T-helper 2 cell treated with Interferon-gamma antibody and Interleukin-4, amounts not matched to agents 5 μg/mL and 100 μg/mL, for 36 hours (primary cell): ENCODE data around the gene CDH18.

ENCODE experiments used
- DNase-seq: peaks from one replicate; pipeline ENCODE4 v3.0.0; 2021; ENCODE audit warnings: low spot score
- H3K27ac Mint-ChIP-seq: one replicate; pipeline ENCODE4 v1.8.0; 2021; ENCODE audit warnings: mild to moderate bottlenecking, mixed read lengths
- H3K27me3 Mint-ChIP-seq: one replicate; pipeline ENCODE4 v1.8.0; 2021; ENCODE audit warnings: low read depth, mixed read lengths
- H3K36me3 Mint-ChIP-seq: one replicate; pipeline ENCODE4 v1.8.0; 2021; ENCODE audit warnings: low read depth, mixed read lengths
- H3K4me1 Mint-ChIP-seq: one replicate; pipeline ENCODE4 v1.8.0; 2021; ENCODE audit warnings: low read depth, mixed read lengths
- H3K4me3 Mint-ChIP-seq: one replicate; pipeline ENCODE4 v1.8.0; 2022; ENCODE audit warnings: mild to moderate bottlenecking, moderate library complexity, mixed read lengths
- H3K9me3 Mint-ChIP-seq: one replicate; pipeline ENCODE4 v1.8.0; 2021; ENCODE audit warnings: mixed read lengths

Gene CDH18

DNA sequence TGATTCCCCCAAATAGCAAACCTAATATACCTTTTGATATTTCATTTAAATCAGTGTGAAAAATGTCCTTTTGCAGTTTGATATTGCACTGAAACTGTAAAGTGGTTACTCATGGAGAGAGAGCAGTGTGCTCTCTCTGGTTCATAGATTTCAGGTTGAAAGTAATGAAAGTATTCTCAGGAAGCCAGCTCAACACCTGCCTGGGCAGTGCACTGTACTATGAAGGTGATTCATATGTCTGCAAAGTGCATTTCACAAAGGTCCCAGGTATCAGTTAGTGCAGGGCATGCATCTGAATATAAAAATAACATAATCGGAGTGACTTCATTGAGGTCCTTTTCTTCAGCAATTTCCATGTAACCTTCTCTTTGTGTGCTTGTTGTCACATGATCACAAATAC lies 274.3 kb downstream of the CDH18 start:
- Mint-ChIP-seq H3K9me3 (peaks cover 10% of the 10 kb centered on the region), H3K4me3 (no peak overlapping the region), H3K27me3 (no peaks in the 10 kb centered on the region), H3K36me3 (no peaks in the 10 kb centered on the region), H3K27ac (no peak overlapping the region), H3K4me1 (no peaks in the 10 kb centered on the region)
- DNase-seq: no peak

DNA sequence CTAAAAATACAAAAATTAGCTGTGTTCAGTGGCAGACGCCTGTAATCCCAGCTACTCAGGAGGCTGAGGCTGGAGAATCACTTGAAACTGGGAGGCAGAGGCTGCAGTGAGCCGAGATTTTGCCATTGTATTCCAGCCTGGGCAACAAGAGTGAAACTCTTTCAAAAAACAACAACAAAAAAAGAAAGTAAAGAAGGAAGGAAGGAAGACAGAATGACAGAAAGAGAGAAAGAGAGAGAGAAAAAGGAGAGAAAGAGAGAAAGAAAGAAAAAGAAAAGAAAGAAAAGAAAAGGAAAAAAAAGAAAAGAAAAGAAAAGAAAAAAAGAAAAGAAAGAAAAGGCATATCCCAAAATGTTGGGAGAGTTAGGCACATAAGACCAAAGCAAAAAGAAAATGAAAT lies 278.6 kb downstream of the CDH18 start:
- Mint-ChIP-seq H3K36me3 (no peaks in the 10 kb centered on the region), H3K4me1 (no peaks in the 10 kb centered on the region), H3K4me3 (no peak overlapping the region), H3K27ac (no peak overlapping the region), H3K27me3 (no peaks in the 10 kb centered on the region), H3K9me3 (peaks cover 16% of the 10 kb centered on the region)
- no peak for DNase-seq

DNA sequence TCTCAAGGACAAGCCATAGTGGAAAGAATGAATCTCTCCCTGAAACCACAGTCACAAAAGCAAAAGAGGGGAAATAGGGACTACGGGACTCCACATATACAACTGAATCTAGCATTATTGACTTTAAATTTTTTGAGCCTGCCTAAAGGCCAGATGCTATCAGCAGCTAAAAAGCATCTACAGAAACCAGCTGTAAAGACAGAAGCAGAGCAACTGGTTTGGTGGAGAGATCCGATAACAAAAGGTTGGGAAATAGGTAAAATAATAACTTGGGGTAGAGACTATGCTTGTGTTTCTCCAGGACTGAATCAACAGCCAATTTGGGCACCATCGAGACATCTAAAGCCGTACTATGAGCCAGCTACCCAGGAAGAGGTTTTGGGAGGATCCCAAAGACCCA lies 281.2 kb downstream of the CDH18 start:
- Mint-ChIP-seq H3K4me3 (no peak overlapping the region), H3K36me3 (no peaks in the 10 kb centered on the region), H3K27me3 (no peaks in the 10 kb centered on the region), H3K27ac (no peak overlapping the region), H3K4me1 (no peaks in the 10 kb centered on the region), H3K9me3 (peaks cover 26% of the 10 kb centered on the region)
- no peak for DNase-seq

DNA sequence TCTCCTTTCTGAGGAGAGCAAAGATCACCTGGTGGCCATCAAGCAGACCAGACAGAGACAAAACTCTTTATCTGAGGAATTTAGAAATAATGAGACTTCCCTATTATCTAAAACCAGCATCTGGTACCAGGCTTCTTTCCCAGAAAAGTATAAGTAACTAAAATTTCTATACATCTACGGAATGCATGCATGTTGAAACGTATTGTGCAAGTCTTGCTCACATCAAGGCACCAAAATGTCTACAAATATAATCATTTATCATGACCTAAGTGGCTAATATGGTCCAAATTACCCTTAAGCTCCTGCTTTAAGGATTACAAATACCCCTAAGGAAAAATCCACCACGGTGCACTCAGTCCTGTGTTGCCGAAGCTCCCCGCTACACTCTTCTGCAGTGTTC lies 286.3 kb downstream of the CDH18 start:
- Mint-ChIP-seq H3K4me3 (no peak overlapping the region), H3K36me3 (no peaks in the 10 kb centered on the region), H3K27ac (no peak overlapping the region), H3K4me1 (no peaks in the 10 kb centered on the region), H3K9me3 (peaks cover 38% of the 10 kb centered on the region), H3K27me3 (no peaks in the 10 kb centered on the region)
- DNase-seq: no peak

DNA sequence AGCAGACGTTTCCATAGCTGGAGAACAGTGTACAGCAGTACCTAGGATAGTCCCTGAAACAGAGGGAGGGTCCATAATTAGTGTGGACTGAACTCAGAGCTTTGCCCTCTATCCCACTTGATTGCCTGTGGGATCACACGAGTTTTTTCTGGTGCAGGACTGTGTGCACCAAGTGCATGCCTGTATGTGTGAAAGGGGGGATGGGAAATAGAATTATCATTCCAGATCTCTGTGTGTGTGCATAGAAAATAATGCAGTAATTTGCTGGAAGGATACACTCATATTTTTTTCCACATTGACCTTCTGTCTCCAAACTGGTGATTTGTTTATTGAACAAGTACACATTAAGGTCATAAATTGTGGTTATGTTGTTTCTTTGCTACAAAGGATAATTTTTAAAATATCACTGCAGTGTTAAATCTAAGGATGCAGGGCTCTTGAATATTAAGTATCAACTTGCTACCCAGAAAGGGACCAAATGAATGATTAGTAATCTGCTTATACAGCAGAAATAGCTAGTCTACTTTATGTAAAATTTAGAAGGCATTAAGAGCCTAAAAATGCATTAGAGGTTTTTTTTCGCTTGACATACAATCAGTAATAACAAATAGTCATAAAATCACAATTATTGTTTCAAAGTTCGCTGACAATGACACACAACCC lies 292.9 kb downstream of the CDH18 start:
- Mint-ChIP-seq H3K4me3 (no peak overlapping the region), H3K27me3 (no peaks in the 10 kb centered on the region), H3K36me3 (no peaks in the 10 kb centered on the region), H3K27ac (no peak overlapping the region), H3K4me1 (no peaks in the 10 kb centered on the region), H3K9me3 (peaks cover 19% of the 10 kb centered on the region)
- no peak for DNase-seq

DNA sequence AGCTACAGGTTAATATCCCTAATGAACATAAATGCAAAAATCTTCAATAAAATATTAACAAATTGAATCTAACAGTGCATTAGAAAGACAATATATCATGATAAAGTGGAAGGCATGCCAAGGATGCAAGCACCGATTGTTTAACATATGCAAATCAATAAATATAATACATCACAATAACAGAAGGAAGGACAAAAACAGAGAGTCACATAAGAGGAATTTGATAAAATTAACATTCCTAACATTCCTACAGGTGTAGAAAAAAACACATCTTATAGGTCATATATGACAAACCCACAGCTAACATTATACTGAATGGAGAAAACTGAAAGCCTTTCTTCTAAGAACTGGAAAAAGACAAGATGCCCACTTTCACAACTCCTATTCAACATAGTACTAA lies 297.0 kb downstream of the CDH18 start:
- Mint-ChIP-seq H3K9me3 (peaks cover 37% of the 10 kb centered on the region), H3K4me1 (no peaks in the 10 kb centered on the region), H3K36me3 (no peaks in the 10 kb centered on the region), H3K27me3 (no peaks in the 10 kb centered on the region), H3K27ac (no peak overlapping the region), H3K4me3 (no peak overlapping the region)
- no peak for DNase-seq

DNA sequence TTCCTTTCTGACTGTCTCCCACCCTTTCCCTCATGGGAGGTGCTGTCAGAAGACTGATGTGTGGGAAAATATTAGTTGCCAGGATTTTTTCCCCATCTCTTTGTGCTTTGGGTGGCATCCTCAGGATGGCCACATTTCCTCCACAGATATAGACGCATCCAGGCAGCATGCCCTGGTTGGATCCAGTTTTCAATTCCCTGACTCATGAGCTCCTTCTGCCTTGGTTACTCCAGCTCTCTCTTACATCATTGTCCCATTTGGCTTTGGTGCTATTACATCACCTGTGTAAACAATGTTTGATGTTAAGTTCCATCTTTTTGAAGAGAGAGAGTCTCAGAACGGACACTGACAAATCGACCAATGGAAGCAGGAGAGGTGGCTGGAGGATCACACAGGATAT lies 302.5 kb downstream of the CDH18 start:
- Mint-ChIP-seq H3K4me3 (no peak overlapping the region), H3K4me1 (no peaks in the 10 kb centered on the region), H3K27ac (no peak overlapping the region), H3K9me3 (peaks cover 51% of the 10 kb centered on the region), H3K36me3 (no peaks in the 10 kb centered on the region), H3K27me3 (no peaks in the 10 kb centered on the region)
- DNase-seq: no peak

DNA sequence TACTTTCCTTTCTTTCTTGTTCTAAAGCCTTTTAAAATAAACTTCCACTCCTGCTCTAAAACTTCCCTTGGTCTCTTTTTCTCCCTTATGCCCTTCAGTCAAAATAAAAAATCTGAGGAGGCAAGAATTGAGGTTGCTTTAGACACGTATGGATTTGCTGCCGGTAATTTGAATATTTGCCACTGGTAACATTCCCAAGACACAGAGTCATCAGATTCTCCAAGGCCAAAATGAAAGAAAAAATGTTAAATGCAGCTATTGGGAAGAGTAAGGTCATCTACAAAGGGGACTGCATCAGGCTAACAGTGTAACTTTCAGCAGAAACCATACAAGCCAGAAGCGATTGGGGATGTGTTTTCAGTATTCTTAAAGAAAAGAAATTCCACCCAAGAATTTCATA lies 311.1 kb downstream of the CDH18 start:
- no peak for DNase-seq
- Mint-ChIP-seq H3K36me3 (no peaks in the 10 kb centered on the region), H3K9me3 (peaks cover 53% of the 10 kb centered on the region), H3K27me3 (no peaks in the 10 kb centered on the region), H3K4me1 (no peaks in the 10 kb centered on the region), H3K27ac (no peak overlapping the region), H3K4me3 (no peak overlapping the region)

DNA sequence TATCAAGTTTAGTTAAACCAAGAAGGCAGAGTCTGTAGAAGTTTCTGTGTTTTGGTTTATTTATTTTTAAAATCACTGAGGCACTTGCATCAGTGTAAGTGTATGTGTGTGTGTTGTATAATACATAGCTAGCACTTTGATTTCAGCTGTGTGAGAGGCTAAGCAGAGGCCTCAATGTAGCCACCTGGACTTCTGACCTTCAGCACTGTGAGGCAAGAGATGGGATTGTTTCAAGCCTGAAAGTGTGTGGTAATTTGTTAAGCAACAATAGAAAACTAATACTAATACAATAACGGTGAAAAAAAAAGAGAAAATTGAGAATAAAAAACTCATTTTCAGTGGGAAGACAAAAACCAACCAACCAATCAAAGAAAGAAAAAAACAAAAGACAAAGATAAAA lies 327.3 kb downstream of the CDH18 start:
- H3K4me3 Mint-ChIP-seq: no peak overlapping the region
- H3K9me3 Mint-ChIP-seq: peaks cover 24% of the 10 kb centered on the region
- no peak for DNase-seq
- no peaks in the 10 kb centered on the region for H3K4me1 Mint-ChIP-seq
- H3K27ac Mint-ChIP-seq: no peak overlapping the region
- H3K36me3 Mint-ChIP-seq: no peaks in the 10 kb centered on the region
- no peaks in the 10 kb centered on the region for H3K27me3 Mint-ChIP-seq

DNA sequence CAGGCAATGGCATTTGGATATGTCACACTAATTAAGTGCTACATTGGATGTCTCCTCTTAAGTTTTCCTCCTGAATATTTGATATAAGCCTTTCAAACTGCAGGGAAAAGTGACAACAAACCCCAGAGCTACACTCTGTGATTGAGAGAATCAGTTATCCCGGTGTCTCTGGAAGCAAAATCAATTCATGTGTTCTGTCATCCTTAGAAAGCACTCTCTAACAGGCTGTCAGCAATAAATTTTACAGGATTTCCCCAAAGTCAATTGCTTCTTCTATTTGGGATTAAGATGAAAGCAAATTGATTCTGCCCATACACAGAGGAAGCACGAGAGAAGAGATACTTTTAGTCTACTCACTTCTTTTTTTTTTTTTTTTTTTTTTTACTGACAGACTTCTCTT lies 332.4 kb downstream of the CDH18 start:
- peaks cover 15% of the 10 kb centered on the region for H3K9me3 Mint-ChIP-seq
- no peak for DNase-seq
- no peak overlapping the region for H3K4me3 Mint-ChIP-seq
- no peak overlapping the region for H3K27ac Mint-ChIP-seq
- H3K27me3 Mint-ChIP-seq: no peaks in the 10 kb centered on the region
- no peaks in the 10 kb centered on the region for H3K4me1 Mint-ChIP-seq
- H3K36me3 Mint-ChIP-seq: no peaks in the 10 kb centered on the region

DNA sequence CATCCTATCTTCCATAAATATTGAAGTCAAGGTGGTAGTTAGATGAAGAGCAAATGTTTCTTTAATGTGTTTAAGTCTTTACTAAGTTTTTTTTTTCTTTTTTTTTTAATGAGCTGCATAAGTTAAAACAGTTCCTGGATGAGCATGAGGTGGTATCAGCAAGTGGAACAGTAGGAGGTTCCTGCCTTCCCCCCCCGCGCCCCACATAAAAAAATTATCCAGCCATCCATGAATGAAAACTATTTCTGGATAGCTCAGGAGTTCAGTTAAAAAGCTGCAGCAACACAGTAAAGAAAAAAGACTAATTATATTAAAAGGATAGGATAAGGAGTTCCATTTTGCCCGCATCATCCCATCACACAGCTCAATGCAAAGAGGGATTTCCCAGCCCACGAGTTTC lies 349.5 kb downstream of the CDH18 start:
- H3K27ac Mint-ChIP-seq: no peak overlapping the region
- H3K4me3 Mint-ChIP-seq: no peak overlapping the region
- no peaks in the 10 kb centered on the region for H3K4me1 Mint-ChIP-seq
- no peaks in the 10 kb centered on the region for H3K27me3 Mint-ChIP-seq
- H3K9me3 Mint-ChIP-seq: peaks cover 38% of the 10 kb centered on the region
- DNase-seq: no peak
- no peaks in the 10 kb centered on the region for H3K36me3 Mint-ChIP-seq

DNA sequence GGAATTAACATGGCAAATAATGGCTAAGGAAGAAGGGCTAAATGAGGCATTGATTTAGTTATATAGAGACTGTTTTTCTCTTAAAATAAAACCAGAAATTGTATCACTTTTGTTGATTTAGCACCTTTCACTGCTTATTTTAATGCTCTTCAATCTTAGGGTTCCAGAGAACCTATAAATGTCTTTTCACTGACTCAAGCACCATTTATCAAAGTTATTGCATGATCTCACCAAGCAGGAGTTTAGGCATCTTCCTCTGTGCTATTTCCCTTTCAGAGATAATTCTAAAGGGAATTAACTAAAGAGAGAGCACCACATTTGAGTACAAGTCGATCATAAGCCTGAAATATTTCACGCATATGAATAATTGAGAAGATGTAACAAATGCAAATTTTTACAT lies 357.1 kb downstream of the CDH18 start:
- DNase-seq: no peak
- H3K36me3 Mint-ChIP-seq: no peaks in the 10 kb centered on the region
- H3K27me3 Mint-ChIP-seq: no peaks in the 10 kb centered on the region
- no peak overlapping the region for H3K4me3 Mint-ChIP-seq
- H3K9me3 Mint-ChIP-seq: peaks cover 44% of the 10 kb centered on the region
- no peak overlapping the region for H3K27ac Mint-ChIP-seq
- H3K4me1 Mint-ChIP-seq: no peaks in the 10 kb centered on the region

DNA sequence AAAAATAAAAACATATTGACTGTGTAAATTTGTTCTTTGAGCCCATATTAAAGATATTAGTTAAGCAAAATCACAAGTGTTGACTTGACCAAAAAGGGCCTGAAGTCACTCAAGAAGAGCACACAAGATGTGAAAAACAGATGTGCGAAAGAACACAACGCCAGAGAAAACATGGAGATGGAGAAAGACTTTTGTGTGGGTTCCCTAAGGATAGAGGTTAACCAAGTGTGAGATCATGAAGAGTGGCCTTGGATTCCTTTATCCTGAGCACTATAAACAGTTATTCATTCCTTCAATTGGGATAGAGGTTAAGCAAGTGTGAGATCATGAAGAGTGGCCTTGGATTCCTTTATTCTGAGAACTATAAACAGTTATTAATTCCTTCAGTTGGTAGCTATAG lies 361.8 kb downstream of the CDH18 start:
- no peak for DNase-seq
- Mint-ChIP-seq H3K4me3 (no peak overlapping the region), H3K27ac (no peak overlapping the region), H3K36me3 (no peaks in the 10 kb centered on the region), H3K4me1 (no peaks in the 10 kb centered on the region), H3K9me3 (peaks cover 52% of the 10 kb centered on the region), H3K27me3 (no peaks in the 10 kb centered on the region)

DNA sequence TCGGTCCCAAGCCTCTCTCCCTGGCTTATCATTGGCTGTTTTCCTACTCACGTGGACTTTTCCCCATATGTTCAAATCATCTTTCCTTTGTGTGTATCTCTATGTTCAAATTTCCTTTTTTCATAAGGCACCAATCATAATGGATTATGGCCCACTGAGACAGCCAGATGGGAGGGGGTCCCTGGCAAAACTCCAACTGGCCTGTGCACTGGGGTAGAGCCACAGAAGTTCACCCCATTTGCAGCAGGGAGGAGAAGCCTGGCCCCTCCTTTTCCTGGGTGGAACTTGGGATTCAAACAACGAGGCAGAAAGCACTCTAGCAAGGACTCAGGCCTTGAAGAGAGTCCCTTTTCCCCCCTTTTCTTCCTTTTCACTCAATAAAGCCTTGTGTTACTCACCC lies 362.4 kb downstream of the CDH18 start:
- no peaks in the 10 kb centered on the region for H3K27me3 Mint-ChIP-seq
- no peak for DNase-seq
- H3K4me3 Mint-ChIP-seq: no peak overlapping the region
- no peaks in the 10 kb centered on the region for H3K4me1 Mint-ChIP-seq
- peaks cover 50% of the 10 kb centered on the region for H3K9me3 Mint-ChIP-seq
- no peaks in the 10 kb centered on the region for H3K36me3 Mint-ChIP-seq
- no peak overlapping the region for H3K27ac Mint-ChIP-seq

DNA sequence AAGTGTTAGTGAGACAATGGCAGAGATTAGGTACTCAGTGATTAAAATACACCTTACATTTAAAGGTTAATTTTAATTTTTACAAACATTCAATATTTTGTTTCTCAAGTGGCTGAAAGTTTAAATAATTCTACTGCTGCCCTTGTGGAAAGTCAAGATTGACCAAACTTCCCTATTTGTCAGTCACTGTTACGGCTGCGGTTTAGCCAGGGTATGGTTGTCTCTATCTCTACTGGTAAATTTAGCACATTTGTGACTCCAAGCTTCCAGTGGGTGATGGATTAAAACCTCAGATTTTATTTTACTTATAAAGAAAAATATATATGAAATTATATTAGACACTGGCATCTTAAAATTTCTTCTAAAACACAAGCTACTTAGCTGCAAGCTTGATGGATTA lies 368.4 kb downstream of the CDH18 start:
- H3K4me3 Mint-ChIP-seq: no peak overlapping the region

More for the DNA sequence above, 368.4 kb downstream of the CDH18 start:
- no peaks in the 10 kb centered on the region for H3K36me3 Mint-ChIP-seq
- no peaks in the 10 kb centered on the region for H3K27me3 Mint-ChIP-seq
- H3K27ac Mint-ChIP-seq: no peak overlapping the region
- H3K9me3 Mint-ChIP-seq: peaks cover 51% of the 10 kb centered on the region
- DNase-seq: no peak
- H3K4me1 Mint-ChIP-seq: no peaks in the 10 kb centered on the region
